IMR-90 (cell line): ENCODE measurements around the gene ALDOB. TPM values are rescaled to one million over a fixed set of nuclear protein-coding genes. Genes with fewer than 3 reads are reported as not detected.

Experiments used
- ATAC-seq: fragments of 200-7000 bp; cut with Tn5 transposase; 2 replicates; pipeline ENCODE4 v1.9.1; 2020; ENCODE audit warnings: low read depth, mild to moderate bottlenecking, moderate library complexity
- BruUV-seq: library from RNA; stranded (reverse); fragments of 400-500 nt; replicated peaks from 2 replicates; lab custom pipeline; 2021; lab: Mats Ljungman, UMichigan
- CTCF ChIA-PET: fragments of 300-600 bp; formaldehyde crosslinking; extraction: SDS; loops from one replicate; lab custom pipeline; 2021; ENCODE audit warnings: antibody characterized with exemption; lab: Yijun Ruan, JAX
- POLR2A ChIA-PET: fragments of 300-600 bp; sonication (Branson Sonifier 250); formaldehyde crosslinking; loops from one replicate; lab custom pipeline; 2022; ENCODE audit warnings: antibody characterized with exemption; ENCODE audit not compliant: unreplicated experiment; lab: Charles Lee
- DNase-seq: peaks from one replicate; pipeline ENCODE4 v3.0.0; 2013
- H2AFZ ChIP-seq: replicated peaks from 2 replicates; pipeline ENCODE3; 2013; ENCODE audit warnings: low read length, mild to moderate bottlenecking; ENCODE audit not compliant: poor library complexity
- H2AK5ac ChIP-seq: 2 replicates; pipeline ENCODE4 v1.6.1; 2013; ENCODE audit warnings: low read depth, low read length, inconsistent platforms
- H2AK9ac ChIP-seq: replicated peaks from 2 replicates; pipeline ENCODE3; 2013; ENCODE audit warnings: mild to moderate bottlenecking, low read depth, low read length, moderate library complexity; ENCODE audit not compliant: poor library complexity
- H2BK120ac ChIP-seq: 2 replicates; pipeline ENCODE4 v1.6.1; 2013; ENCODE audit warnings: low read depth, low read length, inconsistent platforms
- H2BK15ac ChIP-seq: 3 replicates; pipeline ENCODE4 v1.6.1; 2013; ENCODE audit warnings: low read depth, low read length, inconsistent platforms
- H2BK20ac ChIP-seq: 2 replicates; pipeline ENCODE4 v1.6.1; 2013; ENCODE audit warnings: low read depth, mild to moderate bottlenecking, inconsistent platforms, low read length, moderate library complexity
- H2BK5ac ChIP-seq: 2 replicates; pipeline ENCODE4 v1.6.1; 2013; ENCODE audit warnings: mild to moderate bottlenecking, low read depth, low read length, inconsistent platforms; ENCODE audit not compliant: poor library complexity, severe bottlenecking
- H3K14ac ChIP-seq: replicated peaks from 2 replicates; pipeline ENCODE4 v1.6.1; 2013; ENCODE audit warnings: low read depth, low read length, inconsistent platforms
- H3K18ac ChIP-seq: 2 replicates; pipeline ENCODE4 v1.6.1; 2013; ENCODE audit warnings: low read depth, low read length, control low read depth
- H3K23ac ChIP-seq: 2 replicates; pipeline ENCODE4 v1.6.1; 2013; ENCODE audit warnings: low read depth, low read length, inconsistent platforms
- H3K27ac ChIP-seq: 2 replicates; pipeline ENCODE4 v1.5.1; 2013; ENCODE audit warnings: mild to moderate bottlenecking, control low read depth, low read length; ENCODE audit not compliant: insufficient read depth
- H3K27me3 ChIP-seq: 2 replicates; pipeline ENCODE4 v1.6.1; 2013; ENCODE audit warnings: low read length; ENCODE audit not compliant: control insufficient read depth, insufficient read depth
- H3K36me3 ChIP-seq: 2 replicates; pipeline ENCODE4 v1.6.1; 2013; ENCODE audit warnings: low read length, mixed read lengths; ENCODE audit not compliant: control insufficient read depth, insufficient read depth
- H3K4ac ChIP-seq: 2 replicates; pipeline ENCODE4 v1.6.1; 2013; ENCODE audit warnings: low read depth, low read length, inconsistent platforms
- H3K4me1 ChIP-seq: 2 replicates; pipeline ENCODE4 v1.6.1; 2013; ENCODE audit warnings: low read length, mixed read lengths; ENCODE audit not compliant: control insufficient read depth, insufficient read depth
- H3K4me2 ChIP-seq: 2 replicates; pipeline ENCODE4 v1.6.1; 2013; ENCODE audit warnings: low read depth, mild to moderate bottlenecking, control low read depth, low read length, moderate library complexity
- H3K4me3 ChIP-seq: 2 replicates; pipeline ENCODE4 v1.5.1; 2013; ENCODE audit warnings: low read depth, mild to moderate bottlenecking, control low read depth, low read length, moderate library complexity; ENCODE audit not compliant: insufficient read depth
- H3K56ac ChIP-seq: 2 replicates; pipeline ENCODE4 v1.6.1; 2013; ENCODE audit warnings: low read length, inconsistent platforms; ENCODE audit not compliant: insufficient read depth; ENCODE audit errors: extremely low read depth
- H3K79me1 ChIP-seq, 2 experiments: 2 replicates each; pipeline ENCODE4 v1.6.1; 2013; ENCODE audit warnings: low read length in 2 of 2, inconsistent platforms in 1 of 2, low read depth in 1 of 2
- H3K9ac ChIP-seq: 2 replicates; pipeline ENCODE4 v1.6.1; 2013; ENCODE audit warnings: low read depth, low read length, control low read depth
- H3K9me1 ChIP-seq: 2 replicates; pipeline ENCODE4 v1.6.1; 2013; ENCODE audit warnings: low read length, inconsistent platforms; ENCODE audit not compliant: insufficient read depth
- H3K9me3 ChIP-seq: 2 replicates; pipeline ENCODE4 v1.6.1; 2013; ENCODE audit warnings: low read length; ENCODE audit not compliant: control insufficient read depth, insufficient read depth
- H4K20me1 ChIP-seq: 2 replicates; pipeline ENCODE4 v1.6.1; 2013; ENCODE audit warnings: low read length, inconsistent platforms; ENCODE audit not compliant: insufficient read depth
- H4K5ac ChIP-seq: 2 replicates; pipeline ENCODE4 v1.6.1; 2013; ENCODE audit warnings: mild to moderate bottlenecking, low read depth, low read length, control low read depth
- H4K8ac ChIP-seq, 2 experiments: 2 replicates each; pipeline ENCODE4 v1.6.1; 2013; ENCODE audit warnings: low read depth in 2 of 2, low read length in 2 of 2, control low read depth in 1 of 2, inconsistent platforms in 1 of 2
- H4K91ac ChIP-seq: 2 replicates; pipeline ENCODE4 v1.6.1; 2013; ENCODE audit warnings: low read depth, low read length, inconsistent platforms; ENCODE audit not compliant: insufficient read depth
- BHLHE40 ChIP-seq: fragments of 150-350 bp; IDR thresholded peaks from 2 replicates; pipeline ENCODE4 v1.6.1; 2016; ENCODE audit warnings: mild to moderate bottlenecking, low read depth, low read length
- CEBPB ChIP-seq: IDR thresholded peaks from 2 replicates; pipeline ENCODE4 v1.6.1; 2012; ENCODE audit warnings: low read depth, low read length, improper control_type of control experiment
- CHD1 ChIP-seq: IDR thresholded peaks from 2 replicates; pipeline ENCODE4 v1.6.1; 2012; ENCODE audit warnings: low read depth, low read length, improper control_type of control experiment
- FOS ChIP-seq: fragments of 150-350 bp; IDR thresholded peaks from 2 replicates; pipeline ENCODE4 v1.6.1; 2016; ENCODE audit warnings: low read depth, low read length
- MAFK ChIP-seq: IDR thresholded peaks from 2 replicates; pipeline ENCODE4 v1.6.1; 2012; ENCODE audit warnings: low read depth, low read length, improper control_type of control experiment
- MAZ ChIP-seq: IDR thresholded peaks from 2 replicates; pipeline ENCODE4 v1.6.1; 2012; ENCODE audit warnings: low read depth, mild to moderate bottlenecking, low read length, improper control_type of control experiment, moderate library complexity, borderline replicate concordance
- MXI1 ChIP-seq: IDR thresholded peaks from 2 replicates; pipeline ENCODE4 v1.6.1; 2012; ENCODE audit warnings: low read depth, mild to moderate bottlenecking, low read length, moderate library complexity, borderline replicate concordance
- NFE2L2 ChIP-seq: fragments of 150-350 bp; IDR thresholded peaks from 2 replicates; pipeline ENCODE4 v1.6.1; 2016; ENCODE audit warnings: low read depth, mild to moderate bottlenecking, low read length
- POLR2A ChIP-seq: IDR thresholded peaks from 2 replicates; pipeline ENCODE4 v1.6.1; 2012; ENCODE audit warnings: mild to moderate bottlenecking, low read depth, low read length
- RAD21 ChIP-seq: IDR thresholded peaks from 2 replicates; pipeline ENCODE4 v1.6.1; 2012; ENCODE audit warnings: low read length, improper control_type of control experiment
- RFX5 ChIP-seq: IDR thresholded peaks from 2 replicates; pipeline ENCODE4 v1.8.0; 2012; ENCODE audit warnings: low read depth, mild to moderate bottlenecking, low read length, moderate library complexity
- SMC3 ChIP-seq: fragments of 150-350 bp; IDR thresholded peaks from 2 replicates; pipeline ENCODE4 v1.6.1; 2016; ENCODE audit warnings: low read depth, mild to moderate bottlenecking, antibody characterized with exemption, low read length, moderate library complexity
- WGBS, 2 experiments: methylation state at CpG; one replicate each; pipeline versions ENCODE4 v1.1.5 to v1.1.7; 2013; ENCODE audit warnings: missing lambda C conversion rate in 2 of 2; ENCODE audit not compliant: insufficient read length in 1 of 2; ENCODE audit errors: extremely low coverage in 2 of 2; 5-methylcytosine and 5-hydroxymethylcytosine counted together
- dilution Hi-C: fragments of 300-500 bp; cut with HindIII; formaldehyde crosslinking; loops from one replicate; pipeline ENCODE4 v1.14.3; 2018; ENCODE audit warnings: low sequenced_read_pairs; ENCODE audit not compliant: unreplicated experiment
- in situ Hi-C: fragments of 300-500 bp; cut with MboI; formaldehyde crosslinking; loops from 3 replicates; pipeline ENCODE4 v1.14.3; 2019; ENCODE audit warnings: low sequenced_read_pairs, inconsistent platforms, mixed read lengths
- intact Hi-C: fragments of 100-400 bp; cut with micrococcal nuclease; formaldehyde crosslinking; loops from 2 replicates; pipeline ENCODE4 v1.10.0; 2022
- polyA plus RNA-seq, 3 experiments: library from polyadenylated mRNA; depleted of rRNA; stranded (reverse); fragments of >200 nt; gene quantifications; 2 replicates each; pipeline ENCODE4 v1.2.3, GENCODE V29; 2012; ENCODE audit warnings: low replicate concordance in 1 of 3
- total RNA-seq: library from RNA; depleted of rRNA; stranded (reverse); fragments of >200 nt; gene quantifications from 2 replicates; pipeline ENCODE4 v1.2.3, GENCODE V29; 2012
- TF ChIP-seq, protein P1 (sequence below): fragments of 150-350 bp; IDR thresholded peaks from 2 replicates; pipeline ENCODE4 v1.6.1; 2016; ENCODE audit warnings: low read depth, mild to moderate bottlenecking, low read length, moderate library complexity, borderline replicate concordance
- TF ChIP-seq, protein P2 (sequence below): conservative IDR thresholded peaks from 2 replicates; pipeline ENCODE4 v1.5.1; 2012; ENCODE audit warnings: mild to moderate bottlenecking, low read depth, low read length, improper control_type of control experiment
- TF ChIP-seq, protein P3 (sequence below): fragments of 150-350 bp; IDR thresholded peaks from 2 replicates; pipeline ENCODE4 v1.6.1; 2017; ENCODE audit warnings: mild to moderate bottlenecking, antibody characterized with exemption, low read length, low read depth

The ALDOB gene
- total and polyA plus RNA-seq, 2 of the 4 experiments (the other 2 are of a cell fraction), result not detected

DNA sequence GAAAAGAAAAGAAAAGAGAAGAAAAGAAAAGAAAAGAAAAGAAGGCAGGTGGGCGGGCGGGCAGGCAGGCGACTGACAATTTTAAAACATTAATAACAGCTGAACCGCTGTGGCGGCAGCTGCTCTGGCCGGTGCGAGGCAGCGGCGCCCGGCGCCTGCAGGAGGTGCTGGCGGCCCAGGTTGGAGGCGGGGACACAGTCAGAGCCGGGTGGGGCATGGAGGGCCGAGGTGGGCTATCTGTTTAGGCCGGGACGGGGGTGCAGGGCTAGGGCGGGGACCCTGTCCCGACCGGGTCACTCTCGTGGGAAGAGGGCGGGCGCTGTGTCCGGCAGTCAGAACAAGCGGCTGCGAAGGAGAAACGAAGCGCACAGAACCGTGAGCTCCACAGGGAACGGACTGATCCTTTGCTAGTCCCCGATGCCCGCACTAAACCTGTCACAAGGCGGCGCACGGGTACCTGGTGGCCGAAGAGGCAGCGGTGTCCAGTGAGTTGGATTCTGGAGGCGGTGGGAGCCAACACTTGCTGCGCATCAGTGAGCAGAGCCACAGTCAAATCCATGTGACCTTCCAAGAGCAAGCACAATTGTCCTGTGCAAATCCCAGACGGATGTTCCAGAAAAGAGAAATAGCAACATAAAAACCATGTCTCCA is 13.6 kb upstream of the ALDOB start:
- Histone ChIP-seq H4K20me1 (no peaks in the 10 kb centered on the region), H3K79me1 (no peaks in the 10 kb centered on the region), H4K8ac (no peak overlapping the region), H3K4me3 (peak overlapping the region; percentile 70), H4K5ac (no peak overlapping the region), H3K4me2 (peak overlapping the region; percentile 42), H3K23ac (no peak overlapping the region), H3K9me1 (no peaks in the 10 kb centered on the region), H2AK5ac (no peak overlapping the region), H2BK5ac (no peak overlapping the region), H3K27me3 (peaks cover 2% of the 10 kb centered on the region; the same call in 1 of the 2 replicates), H3K4me1 (peaks cover 1% of the 10 kb centered on the region; the same call in 1 of the 2 replicates), H2AFZ (peak overlapping the region; percentile 92), H2AK9ac (peak overlapping the region; percentile 29), H3K14ac (no peak overlapping the region), H2BK120ac (no peak overlapping the region), H3K18ac (no peak overlapping the region), H3K9ac (0 out of 2 replicates have a peak overlapping the region, but pooled peaks have one; percentile 31), H3K27ac (no peak overlapping the region), H2BK20ac (no peak overlapping the region), H3K56ac (no peak overlapping the region), H4K91ac (no peak overlapping the region), H3K9me3 (no peaks in the 10 kb centered on the region), H3K4ac (no peak overlapping the region), H3K36me3 (no peaks in the 10 kb centered on the region), H2BK15ac (no peak overlapping the region)
- dilution Hi-C loops, result no loop called here
- DNase-seq (peak; percentile 54), ATAC-seq (peak; percentile 98)
- ChIA-PET CTCF (interaction anchor here (0.6 to 2.3 kb wide), 11 partner anchors 10 to 145 kb away, joined by 3 to 12 read pairs (median 4); no protein-coding TSS in a partner anchor), POLR2A (interaction anchor here (1.1 kb wide), 1 partner anchor 84 kb away, joined by 3 read pairs; the partner anchor contains the start of gene RNF20)
- WGBS, 2 experiments, result 1% methylated on average over 14 of the region's 40 CpGs; no CpG with 5 or more reads in 1 of the 2 experiments
- in situ Hi-C loops, result no loop called here
- intact Hi-C loops, result loop anchor here (5.0 kb wide), 1 partner anchor 737 kb away; no protein-coding TSS in a partner anchor
- BruUV-seq, result no TSS peak
- no peak for TF ChIP-seq CHD1
- TF ChIP-seq, protein P1, sequence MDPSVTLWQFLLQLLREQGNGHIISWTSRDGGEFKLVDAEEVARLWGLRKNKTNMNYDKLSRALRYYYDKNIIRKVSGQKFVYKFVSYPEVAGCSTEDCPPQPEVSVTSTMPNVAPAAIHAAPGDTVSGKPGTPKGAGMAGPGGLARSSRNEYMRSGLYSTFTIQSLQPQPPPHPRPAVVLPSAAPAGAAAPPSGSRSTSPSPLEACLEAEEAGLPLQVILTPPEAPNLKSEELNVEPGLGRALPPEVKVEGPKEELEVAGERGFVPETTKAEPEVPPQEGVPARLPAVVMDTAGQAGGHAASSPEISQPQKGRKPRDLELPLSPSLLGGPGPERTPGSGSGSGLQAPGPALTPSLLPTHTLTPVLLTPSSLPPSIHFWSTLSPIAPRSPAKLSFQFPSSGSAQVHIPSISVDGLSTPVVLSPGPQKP, result no peak
- 0 out of 2 replicates have a peak, but pooled peaks have one; percentile 13 for TF ChIP-seq MAZ
- TF ChIP-seq FOS, result no peak
- TF ChIP-seq, protein P2, sequence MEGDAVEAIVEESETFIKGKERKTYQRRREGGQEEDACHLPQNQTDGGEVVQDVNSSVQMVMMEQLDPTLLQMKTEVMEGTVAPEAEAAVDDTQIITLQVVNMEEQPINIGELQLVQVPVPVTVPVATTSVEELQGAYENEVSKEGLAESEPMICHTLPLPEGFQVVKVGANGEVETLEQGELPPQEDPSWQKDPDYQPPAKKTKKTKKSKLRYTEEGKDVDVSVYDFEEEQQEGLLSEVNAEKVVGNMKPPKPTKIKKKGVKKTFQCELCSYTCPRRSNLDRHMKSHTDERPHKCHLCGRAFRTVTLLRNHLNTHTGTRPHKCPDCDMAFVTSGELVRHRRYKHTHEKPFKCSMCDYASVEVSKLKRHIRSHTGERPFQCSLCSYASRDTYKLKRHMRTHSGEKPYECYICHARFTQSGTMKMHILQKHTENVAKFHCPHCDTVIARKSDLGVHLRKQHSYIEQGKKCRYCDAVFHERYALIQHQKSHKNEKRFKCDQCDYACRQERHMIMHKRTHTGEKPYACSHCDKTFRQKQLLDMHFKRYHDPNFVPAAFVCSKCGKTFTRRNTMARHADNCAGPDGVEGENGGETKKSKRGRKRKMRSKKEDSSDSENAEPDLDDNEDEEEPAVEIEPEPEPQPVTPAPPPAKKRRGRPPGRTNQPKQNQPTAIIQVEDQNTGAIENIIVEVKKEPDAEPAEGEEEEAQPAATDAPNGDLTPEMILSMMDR, result peak; percentile 62
- TF ChIP-seq RAD21, result peak; percentile 44
- TF ChIP-seq POLR2A, result no peak
- TF ChIP-seq, protein P3, sequence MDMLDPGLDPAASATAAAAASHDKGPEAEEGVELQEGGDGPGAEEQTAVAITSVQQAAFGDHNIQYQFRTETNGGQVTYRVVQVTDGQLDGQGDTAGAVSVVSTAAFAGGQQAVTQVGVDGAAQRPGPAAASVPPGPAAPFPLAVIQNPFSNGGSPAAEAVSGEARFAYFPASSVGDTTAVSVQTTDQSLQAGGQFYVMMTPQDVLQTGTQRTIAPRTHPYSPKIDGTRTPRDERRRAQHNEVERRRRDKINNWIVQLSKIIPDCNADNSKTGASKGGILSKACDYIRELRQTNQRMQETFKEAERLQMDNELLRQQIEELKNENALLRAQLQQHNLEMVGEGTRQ, result no peak
- TF ChIP-seq MAFK, result no peak
- TF ChIP-seq MXI1, result no peak
- TF ChIP-seq CEBPB, result no peak
- no peak for TF ChIP-seq NFE2L2
- TF ChIP-seq RFX5, result no peak
- no peak for TF ChIP-seq BHLHE40
- TF ChIP-seq SMC3, result peak; percentile 16
